ENCODE results near the gene LCOR. TPM values are rescaled to one million over a fixed set of nuclear protein-coding genes. Genes with fewer than 3 reads are reported as not detected.

LCOR gene
- total and polyA plus RNA-seq, 2 of the 4 experiments (the other 2 are of a cell fraction) = 3.7 to 36.9 TPM

GRCh38 chr10:96889415-96890171 lies 57.5 kb downstream of the LCOR start (continued):
- TF ChIP-seq BHLHE40 (IDR thresholded peaks at IDR 0.05; ENCODE audit: low read depth, low read length) = no peak

- H4K91ac ChIP-seq (ENCODE audit: insufficient read depth, low read depth, low read length) = no peak overlapping the region
- no peak overlapping the region for H3K27ac ChIP-seq (ENCODE audit: insufficient read depth, low read length)
- H4K20me1 ChIP-seq (ENCODE audit: insufficient read depth, low read length) = peaks cover 37% of the 10 kb centered on the region
- no peak overlapping the region for H3K14ac ChIP-seq (replicated peaks; ENCODE audit: low read depth, low read length)
- no peak overlapping the region for H2BK5ac ChIP-seq (ENCODE audit: low read depth, low read length, poor library complexity, severe bottlenecking)
- H3K27me3 ChIP-seq (ENCODE audit: control insufficient read depth, insufficient read depth, low read length) = no peaks in the 10 kb centered on the region
- ChIA-PET CTCF (no interaction called here), POLR2A (ENCODE audit: unreplicated experiment) (no interaction called here)
- H2AK5ac ChIP-seq (ENCODE audit: low read depth, low read length) = no peak overlapping the region
- DNase-seq (no peak), ATAC-seq (ENCODE audit: low read depth) (no peak)
- H3K18ac ChIP-seq (ENCODE audit: low read depth, low read length) = no peak overlapping the region
- BruUV-seq (replicated peaks) = no TSS peak
- no peak for TF ChIP-seq MXI1 (IDR thresholded peaks at IDR 0.05; ENCODE audit: borderline replicate concordance, low read depth, low read length)
- dilution Hi-C loops (cut with HindIII; ENCODE audit: low sequenced_read_pairs, unreplicated experiment) = no loop called here
- H3K9ac ChIP-seq (ENCODE audit: low read depth, low read length) = no peak overlapping the region
- no peak overlapping the region for H3K23ac ChIP-seq (ENCODE audit: low read depth, low read length)
- H2AK9ac ChIP-seq (replicated peaks; ENCODE audit: low read depth, low read length, poor library complexity) = no peak overlapping the region
- H3K56ac ChIP-seq (ENCODE audit: extremely low read depth, insufficient read depth, low read length) = no peak overlapping the region
- H3K79me1 ChIP-seq (ENCODE audit: low read depth in 1 of 2, low read length in 2 of 2) = peaks cover 22 to 46% of the 10 kb centered on the region in 2 experiments
- peaks cover 5% of the 10 kb centered on the region; the same call in 1 of the 2 replicates for H3K9me1 ChIP-seq (ENCODE audit: insufficient read depth, low read length)
- H2BK120ac ChIP-seq (ENCODE audit: low read depth, low read length) = no peak overlapping the region
- in situ Hi-C loops (cut with MboI; ENCODE audit: low sequenced_read_pairs) = loop anchor here (5.0 kb wide), 1 partner anchor 33 kb away; no protein-coding TSS in a partner anchor
- H4K5ac ChIP-seq (ENCODE audit: low read depth, low read length) = no peak overlapping the region
- no peak overlapping the region for H2AFZ ChIP-seq (replicated peaks; ENCODE audit: low read length, poor library complexity)
- 0 out of 2 replicates have a peak, but pooled peaks cover 2% of the 10 kb centered on the region for H3K9me3 ChIP-seq (ENCODE audit: control insufficient read depth, insufficient read depth, low read length)
- H4K8ac ChIP-seq (ENCODE audit: low read depth in 2 of 2, low read length in 2 of 2) = no peak overlapping the region
- H2BK15ac ChIP-seq (ENCODE audit: low read depth, low read length) = no peak overlapping the region
- no peak overlapping the region for H3K4me2 ChIP-seq (ENCODE audit: low read depth, low read length)
- peaks cover 4% of the 10 kb centered on the region for H3K36me3 ChIP-seq (ENCODE audit: control insufficient read depth, insufficient read depth, low read length)
- H2BK20ac ChIP-seq (ENCODE audit: low read depth, low read length) = no peak overlapping the region
- no peak overlapping the region for H3K4ac ChIP-seq (ENCODE audit: low read depth, low read length)
- intact Hi-C loops (cut with micrococcal nuclease) = no loop called here
- H3K4me3 ChIP-seq (ENCODE audit: insufficient read depth, low read depth, low read length) = no peak overlapping the region
- H3K4me1 ChIP-seq (ENCODE audit: control insufficient read depth, insufficient read depth, low read length) = 0 out of 2 replicates have a peak, but pooled peaks cover 1% of the 10 kb centered on the region
- no CpG with 5 or more reads among the region's 1 CpG for WGBS, 2 experiments (ENCODE audit: extremely low coverage in 2 of 2, insufficient read length in 1 of 2)
These were observed 58.0 kb downstream of the LCOR start for GRCh38 chr10:96890172-96890513.

Measured in IMR-90 (cell line).